A549 treated with AZD9567 at 1 μM for 4 hours (cell line): ENCODE measurements around the gene CYLC1. TPM values are rescaled to one million over a fixed set of nuclear protein-coding genes. Genes with fewer than 3 reads are reported as not detected.

ENCODE experiments used
- total RNA-seq: library from RNA; stranded (reverse); fragments of 200-300 nt; extraction: Qiagen RNA extraction; gene quantifications from 5 replicates; pipeline ENCODE4 v1.2.3, GENCODE V29; 2022; ENCODE audit not compliant: insufficient read depth

The CYLC1 gene
- not detected in 5 replicates for total RNA-seq

GRCh38 chrX:83860846-83861245 is at the start of gene CYLC1:
Gene CYLC1 (plus strand): TSS chrX:83861146. CDS start chrX:83861183, 37 bp downstream.

